K562 (cell line): ENCODE measurements around the gene CCNJL. TPM values are rescaled to one million over a fixed set of nuclear protein-coding genes. Genes with fewer than 3 reads are reported as not detected.

Experiments used
- AFF4 ChIP-seq: sonication (generic); formaldehyde crosslinking; IDR thresholded peaks from 2 replicates; pipeline ENCODE4 v1.8.0; 2023; ENCODE audit warnings: mild to moderate bottlenecking, missing genetic modification reagents
- HNRNPL ChIP-seq: fragments of 200-400 bp; formaldehyde crosslinking; IDR thresholded peaks from 2 replicates; pipeline ENCODE4 v1.6.1; 2017; ENCODE audit warnings: low read depth, mild to moderate bottlenecking, low read length
- PRMT5 ChIP-seq: sonication (generic); formaldehyde crosslinking; IDR thresholded peaks from 2 replicates; pipeline ENCODE4 v1.5.0; 2020; ENCODE audit warnings: missing genetic modification reagents
- ZNF253 ChIP-seq: fragments of 250-450 bp; sonication (Bioruptor Pico); conservative IDR thresholded peaks from 2 replicates; pipeline ENCODE4 v1.6.1; 2021; ENCODE audit warnings: mild to moderate bottlenecking
- polyA plus RNA-seq, 8 experiments: library from polyadenylated mRNA; depleted of rRNA in 4 of 8; stranded (reverse) in 5 of 8; unstranded in 3 of 8; fragments of >200 nt; fragmentation: Nextera tagmentation in 2 of 8; fragmentation: Illumina TruSeq in 1 of 8; extraction: Ambion mirVana in 2 of 8; extraction: Trizol in 1 of 8; gene quantifications; 2 replicates each; pipeline versions ENCODE4 v1.2.1 to v1.2.3, GENCODE V29; 2011 to 2014; ENCODE audit warnings: inconsistent platforms in 1 of 8, missing spikeins in 1 of 8
- total RNA-seq, 7 experiments: library from RNA; depleted of rRNA in 6 of 7; stranded (reverse); fragments of >200 nt in 6 of 7; fragmentation: Illumina TruSeq in 2 of 7; extraction: Trizol in 2 of 7; gene quantifications; 2 replicates each; pipeline versions ENCODE4 v1.2.1 to v1.2.3, GENCODE V29; 2011 to 2021; ENCODE audit warnings: low replicate concordance in 1 of 7
- TF ChIP-seq, protein P1 (sequence below): sonication (generic); formaldehyde crosslinking; IDR thresholded peaks from 2 replicates; pipeline ENCODE4 v1.8.1; 2023; ENCODE audit warnings: mild to moderate bottlenecking, missing genetic modification reagents

Gene CCNJL
- total and polyA plus RNA-seq, 9 of the 15 experiments (the other 6 are each of a cell fraction or from before 2014, with no cell fraction given): 0.04 TPM; not detected in 8

DNA sequence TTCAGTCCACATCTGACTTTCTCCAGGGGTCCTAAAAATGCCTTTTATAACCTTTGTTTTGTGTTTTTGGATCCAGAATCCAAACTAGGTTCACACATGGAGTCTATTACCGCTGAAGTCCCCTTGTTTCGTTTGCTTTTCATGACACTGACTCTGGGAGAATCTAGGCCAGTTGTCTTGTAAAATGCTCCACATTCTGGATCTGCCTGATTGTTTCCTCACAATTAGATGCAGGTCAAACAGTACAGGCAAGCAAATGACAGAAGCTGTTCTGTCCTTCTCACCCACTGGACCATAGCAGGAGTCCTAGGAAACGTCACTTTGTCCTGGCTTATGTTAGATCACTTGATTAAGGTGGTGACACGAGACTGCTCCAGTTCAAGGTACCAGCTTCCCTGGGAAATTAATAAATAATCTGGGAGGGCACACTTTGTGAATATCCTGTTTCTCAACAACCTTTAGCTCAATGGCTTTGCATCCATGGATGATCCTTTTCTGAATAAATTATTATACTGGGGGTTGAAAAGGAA is 49.0 kb downstream of the CCNJL start (continued):
- TF ChIP-seq, protein P1, sequence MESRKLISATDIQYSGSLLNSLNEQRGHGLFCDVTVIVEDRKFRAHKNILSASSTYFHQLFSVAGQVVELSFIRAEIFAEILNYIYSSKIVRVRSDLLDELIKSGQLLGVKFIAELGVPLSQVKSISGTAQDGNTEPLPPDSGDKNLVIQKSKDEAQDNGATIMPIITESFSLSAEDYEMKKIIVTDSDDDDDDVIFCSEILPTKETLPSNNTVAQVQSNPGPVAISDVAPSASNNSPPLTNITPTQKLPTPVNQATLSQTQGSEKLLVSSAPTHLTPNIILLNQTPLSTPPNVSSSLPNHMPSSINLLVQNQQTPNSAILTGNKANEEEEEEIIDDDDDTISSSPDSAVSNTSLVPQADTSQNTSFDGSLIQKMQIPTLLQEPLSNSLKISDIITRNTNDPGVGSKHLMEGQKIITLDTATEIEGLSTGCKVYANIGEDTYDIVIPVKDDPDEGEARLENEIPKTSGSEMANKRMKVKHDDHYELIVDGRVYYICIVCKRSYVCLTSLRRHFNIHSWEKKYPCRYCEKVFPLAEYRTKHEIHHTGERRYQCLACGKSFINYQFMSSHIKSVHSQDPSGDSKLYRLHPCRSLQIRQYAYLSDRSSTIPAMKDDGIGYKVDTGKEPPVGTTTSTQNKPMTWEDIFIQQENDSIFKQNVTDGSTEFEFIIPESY (CRISPR knock-in tag): no peak
- TF ChIP-seq HNRNPL: no peak
- TF ChIP-seq ZNF253 (CRISPR knock-in tag): no peak
- TF ChIP-seq PRMT5 (CRISPR knock-in tag): no peak
- no peak for TF ChIP-seq AFF4 (CRISPR knock-in tag)
